ENCODE results near the gene NR1D2. TPM values are rescaled to one million over a fixed set of nuclear protein-coding genes. Genes with fewer than 3 reads are reported as not detected.
"Not testable (repeated sequence)": the region's sequence is repeated elsewhere in the genome, so short reads cannot be mapped to it uniquely, and the experiment has no call there.

Gene NR1D2
- total RNA-seq, 4 donors from 2014 or later, result 23.8 to 29.7 (median 25.1) TPM

DNA sequence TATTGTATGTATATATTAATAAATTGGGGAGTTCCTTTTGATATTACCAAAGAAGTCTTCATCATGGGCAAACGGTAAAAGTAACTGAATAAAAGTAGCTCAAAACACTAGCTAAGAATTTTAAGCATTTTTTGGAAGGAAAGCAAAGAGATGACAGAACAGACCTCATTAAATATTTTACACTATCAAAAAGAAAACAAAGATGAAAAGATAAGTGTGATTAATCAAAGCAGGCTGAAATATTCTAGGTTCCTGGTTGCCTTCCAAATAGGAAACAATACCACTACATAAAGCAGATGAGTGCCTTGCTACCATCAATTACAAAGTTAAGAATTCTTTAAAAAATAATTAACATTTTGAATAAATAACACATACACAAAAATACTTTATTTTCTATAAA is 31.9 kb upstream of the NR1D2 start:
- TF ChIP-seq, protein P1, sequence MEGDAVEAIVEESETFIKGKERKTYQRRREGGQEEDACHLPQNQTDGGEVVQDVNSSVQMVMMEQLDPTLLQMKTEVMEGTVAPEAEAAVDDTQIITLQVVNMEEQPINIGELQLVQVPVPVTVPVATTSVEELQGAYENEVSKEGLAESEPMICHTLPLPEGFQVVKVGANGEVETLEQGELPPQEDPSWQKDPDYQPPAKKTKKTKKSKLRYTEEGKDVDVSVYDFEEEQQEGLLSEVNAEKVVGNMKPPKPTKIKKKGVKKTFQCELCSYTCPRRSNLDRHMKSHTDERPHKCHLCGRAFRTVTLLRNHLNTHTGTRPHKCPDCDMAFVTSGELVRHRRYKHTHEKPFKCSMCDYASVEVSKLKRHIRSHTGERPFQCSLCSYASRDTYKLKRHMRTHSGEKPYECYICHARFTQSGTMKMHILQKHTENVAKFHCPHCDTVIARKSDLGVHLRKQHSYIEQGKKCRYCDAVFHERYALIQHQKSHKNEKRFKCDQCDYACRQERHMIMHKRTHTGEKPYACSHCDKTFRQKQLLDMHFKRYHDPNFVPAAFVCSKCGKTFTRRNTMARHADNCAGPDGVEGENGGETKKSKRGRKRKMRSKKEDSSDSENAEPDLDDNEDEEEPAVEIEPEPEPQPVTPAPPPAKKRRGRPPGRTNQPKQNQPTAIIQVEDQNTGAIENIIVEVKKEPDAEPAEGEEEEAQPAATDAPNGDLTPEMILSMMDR (IDR thresholded peaks at IDR 0.05), result no peak
- Histone ChIP-seq H3K9me3 (no peaks in the 10 kb centered on the region), H3K27me3 (no peaks in the 10 kb centered on the region), H3K4me3 (no peak overlapping the region), H3K27ac (no peak overlapping the region), H3K4me1 (peaks cover 0 to 14% (median 2%) of the 10 kb centered on the region in 4 donors), H3K36me3 (peaks cover 0 to 16% (median 0%) of the 10 kb centered on the region in 3 donors)
- no peak for DNase-seq

DNA sequence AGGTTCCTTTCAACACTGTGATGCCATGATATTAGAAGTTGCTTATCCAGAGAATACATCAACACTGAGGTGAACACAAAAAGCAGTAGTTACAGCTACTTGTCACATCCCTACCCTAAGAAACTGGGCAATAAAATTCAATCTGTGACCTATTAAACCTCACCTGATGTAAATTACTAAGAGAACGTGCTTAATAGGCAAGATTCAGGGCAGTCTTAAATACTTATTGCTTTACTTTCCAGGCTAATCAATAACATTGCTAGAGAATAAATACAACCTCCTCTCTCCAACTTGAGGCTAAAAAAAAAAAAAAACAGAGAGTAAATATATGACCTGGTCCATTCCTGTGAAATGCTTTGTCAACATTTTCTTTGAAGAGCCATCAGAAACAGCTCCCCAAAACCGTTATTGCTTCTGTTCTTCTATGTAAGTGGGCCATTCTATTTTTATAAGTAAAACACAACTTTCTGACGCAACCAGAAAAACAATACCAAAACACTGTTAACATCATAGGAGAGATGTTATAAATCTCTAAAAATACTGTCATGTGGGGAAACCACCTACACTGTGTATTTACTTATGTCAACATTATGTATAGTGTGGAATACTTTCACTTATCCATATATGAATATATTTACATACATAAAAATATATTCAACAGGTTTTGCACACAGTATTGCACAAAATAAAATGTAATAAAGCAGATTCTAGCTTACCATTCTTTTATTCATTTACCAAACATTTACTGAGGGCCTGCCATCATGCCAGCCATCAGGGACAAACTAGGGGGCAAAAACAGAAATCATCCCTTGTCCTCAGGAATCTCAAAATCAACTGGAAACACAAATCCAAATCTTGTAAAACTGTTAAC is 31.0 kb upstream of the NR1D2 start:
- no peaks in the 10 kb centered on the region for H3K9me3 ChIP-seq
- H3K27ac ChIP-seq, result no peak overlapping the region
- no peak for TF ChIP-seq POLR2A (IDR thresholded peaks at IDR 0.05)
- TF ChIP-seq, protein P1 (IDR thresholded peaks at IDR 0.05), result no peak

DNA sequence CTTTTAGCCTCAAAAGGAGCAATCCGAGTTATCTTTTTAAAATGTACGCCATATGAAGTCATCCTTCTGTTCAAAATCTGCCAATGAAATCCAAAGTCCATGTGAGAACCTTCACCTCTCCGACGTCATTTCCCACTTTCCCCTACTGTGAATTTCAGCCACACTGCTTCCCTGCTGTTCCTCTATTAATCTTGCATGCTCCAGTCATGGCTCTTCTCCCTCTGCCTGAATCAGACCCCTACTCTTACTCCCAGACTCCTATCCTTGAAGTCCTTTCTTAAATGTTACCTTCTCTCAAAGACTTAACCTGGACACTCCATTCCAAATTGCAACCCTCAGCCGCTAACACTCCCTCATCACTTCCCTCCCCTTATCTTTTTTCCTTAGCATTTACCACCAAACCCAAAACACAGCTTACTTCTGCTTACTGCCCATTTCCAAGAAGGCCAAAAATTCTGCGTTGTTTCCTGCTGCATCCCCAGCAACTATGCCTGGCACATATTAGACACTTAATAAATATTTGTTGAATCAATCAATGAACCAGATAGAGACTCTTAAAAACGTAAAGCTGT is 29.5 kb upstream of the NR1D2 start:
- Histone ChIP-seq H3K36me3 (peaks cover 0 to 25% (median 0%) of the 10 kb centered on the region in 3 donors), H3K4me1 (peaks cover 0 to 24% (median 6%) of the 10 kb centered on the region in 4 donors), H3K4me3 (peak overlapping the region in 2 of 4 donors; percentile 77 to 91), H3K9me3 (no peaks in the 10 kb centered on the region), H3K27ac (no peak overlapping the region), H3K27me3 (no peaks in the 10 kb centered on the region)
- no peak for DNase-seq
- TF ChIP-seq, protein P1 (IDR thresholded peaks at IDR 0.05), result no peak
- TF ChIP-seq POLR2A (IDR thresholded peaks at IDR 0.05), result no peak

More for the DNA sequence above, 31.0 kb upstream of the NR1D2 start:
- peaks cover 0 to 24% (median 0%) of the 10 kb centered on the region in 3 donors for H3K36me3 ChIP-seq
- DNase-seq, result no peak
- H3K4me3 ChIP-seq, result no peak overlapping the region
- H3K4me1 ChIP-seq, result peaks cover 0 to 23% (median 6%) of the 10 kb centered on the region in 4 donors
- H3K27me3 ChIP-seq, result no peaks in the 10 kb centered on the region

DNA sequence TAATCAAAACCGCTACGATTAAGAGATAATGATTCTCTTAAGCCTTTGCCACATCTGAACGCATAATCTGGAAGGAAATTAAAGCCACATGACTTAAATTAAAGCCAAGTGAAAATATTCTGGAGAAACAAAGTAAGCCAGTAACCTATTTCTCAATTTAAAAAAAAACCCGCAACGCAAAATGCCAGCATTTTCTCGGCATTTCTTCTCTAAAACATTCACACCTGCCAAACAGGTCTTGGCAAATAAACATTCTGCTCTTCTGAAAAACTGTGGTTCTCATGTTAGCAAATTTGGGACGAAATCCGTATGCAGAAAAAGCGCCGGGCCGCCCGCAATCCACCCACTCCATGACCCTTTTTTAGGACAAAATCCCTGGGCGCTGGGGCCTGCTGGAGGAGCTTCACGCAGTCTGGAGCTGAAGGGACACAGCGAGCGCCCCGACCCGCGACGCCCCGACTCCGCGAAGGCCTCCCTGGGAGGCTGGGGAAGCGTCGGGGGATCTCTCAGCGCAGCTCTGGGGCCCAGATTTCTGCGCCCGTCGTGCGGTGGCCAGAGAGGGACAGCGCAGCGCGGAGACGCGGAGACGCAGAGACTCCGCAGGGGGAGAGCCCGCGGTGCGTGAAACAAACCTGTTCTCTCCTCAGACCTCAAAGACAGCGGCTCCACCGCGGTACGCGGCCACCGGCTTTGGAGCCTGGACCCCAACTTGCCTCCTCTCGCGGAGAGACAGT is 28.8 kb upstream of the NR1D2 start:
- Histone ChIP-seq H3K27ac (peak overlapping the region; percentile 94 to 98 (median 95)), H3K4me3 (peak overlapping the region; percentile 77 to 91 (median 88)), H3K27me3 (no peaks in the 10 kb centered on the region), H3K36me3 (peaks cover 0 to 25% (median 0%) of the 10 kb centered on the region in 3 donors), H3K4me1 (peaks cover 0 to 24% (median 6%) of the 10 kb centered on the region in 4 donors), H3K9me3 (no peaks in the 10 kb centered on the region)
- DNase-seq, result no peak
- TF ChIP-seq, protein P1 (IDR thresholded peaks at IDR 0.05), result no peak
- no peak for TF ChIP-seq POLR2A (IDR thresholded peaks at IDR 0.05)

DNA sequence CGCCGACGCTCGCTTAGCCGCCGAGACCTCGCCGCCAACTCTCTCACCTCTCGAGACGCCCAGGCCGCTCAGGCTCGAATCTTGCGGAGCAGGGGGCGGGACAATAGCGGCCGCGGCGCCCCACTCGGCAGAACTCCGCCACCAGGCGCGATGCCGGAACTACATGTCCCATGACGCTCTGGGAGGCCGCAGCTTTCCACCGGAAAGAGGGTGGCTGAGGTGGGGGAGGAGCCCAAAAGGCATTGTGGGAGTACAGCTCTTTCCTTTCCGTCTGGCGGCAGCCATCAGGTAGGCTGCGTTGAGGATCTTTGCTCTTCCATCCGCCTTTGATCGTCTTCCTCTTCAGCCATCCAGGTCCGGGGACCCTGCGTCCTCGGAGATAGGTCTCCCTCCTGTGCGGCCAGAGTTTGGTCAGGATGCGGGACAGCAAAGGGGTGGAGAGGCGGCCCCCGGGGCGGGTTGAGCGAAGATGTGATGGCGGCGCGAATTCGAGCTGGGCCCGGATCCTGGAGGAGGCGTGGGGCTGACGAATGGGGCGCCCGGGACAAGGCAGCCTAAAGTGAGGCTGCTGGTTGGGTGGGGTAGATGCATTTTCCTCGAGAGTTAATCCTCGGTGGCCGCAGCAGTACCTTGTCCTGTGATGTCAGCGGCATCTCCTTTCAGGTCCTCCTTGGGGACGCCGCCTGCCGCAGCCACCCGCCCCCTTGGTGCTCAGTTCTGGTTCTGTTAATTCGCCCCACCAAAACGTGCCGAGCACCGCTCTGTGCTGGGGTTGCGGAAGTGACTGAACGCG is 28.0 kb upstream of the NR1D2 start, which contains the start of the genes NKIRAS1 and RPL15:
TSS of gene NKIRAS1 (minus strand) at position 105 of the 793 bp plus-strand sequence. CDS start 6,086 bp downstream, outside the sequence.
TSS of gene RPL15 (plus strand) at position 247 of the 793 bp plus-strand sequence. CDS start 728 bp downstream, outside the sequence.
- H3K4me1 ChIP-seq, result peaks cover 0 to 24% (median 6%) of the 10 kb centered on the region in 4 donors
- no peaks in the 10 kb centered on the region for H3K27me3 ChIP-seq

DNA sequence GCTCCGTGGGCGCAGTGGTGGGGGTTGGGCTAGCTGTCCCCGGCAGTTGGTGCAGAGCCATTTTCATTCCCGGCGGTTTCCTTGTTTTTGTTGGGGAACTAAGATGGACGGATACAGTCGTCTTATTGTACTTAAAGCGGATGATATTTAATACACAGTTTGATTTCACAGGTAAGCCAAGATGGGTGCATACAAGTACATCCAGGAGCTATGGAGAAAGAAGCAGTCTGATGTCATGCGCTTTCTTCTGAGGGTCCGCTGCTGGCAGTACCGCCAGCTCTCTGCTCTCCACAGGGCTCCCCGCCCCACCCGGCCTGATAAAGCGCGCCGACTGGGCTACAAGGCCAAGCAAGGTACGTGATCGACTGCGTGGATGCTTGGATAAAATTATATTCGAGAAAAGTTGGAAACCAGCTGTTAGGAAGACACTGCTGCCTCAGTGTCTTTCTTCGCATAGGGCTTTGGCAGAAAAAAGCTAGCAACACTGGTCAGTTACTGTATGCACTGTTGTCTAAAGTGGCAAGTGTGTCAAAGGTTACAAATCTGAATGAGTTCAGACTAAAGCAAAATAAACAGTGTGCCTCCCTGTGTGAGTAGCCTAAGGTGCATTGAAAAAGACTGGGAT is 27.3 kb upstream of the NR1D2 start:
- H3K27ac ChIP-seq, result peak overlapping the region; percentile 94 to 98 (median 95)
- peaks cover 0 to 25% (median 0%) of the 10 kb centered on the region in 3 donors for H3K36me3 ChIP-seq
- peaks cover 0 to 24% (median 6%) of the 10 kb centered on the region in 4 donors for H3K4me1 ChIP-seq
- DNase-seq, H3K27me3 ChIP-seq, H3K9me3 ChIP-seq: not testable (repeated sequence)
- peak overlapping the region; percentile 77 to 91 (median 88) for H3K4me3 ChIP-seq

More for the DNA sequence above, 28.0 kb upstream of the NR1D2 start, which contains the start of the genes NKIRAS1 and RPL15:
- peak within 1 kb of the TSS; percentile 77 to 91 (median 88) for H3K4me3 ChIP-seq
- H3K27ac ChIP-seq, result peak within 1 kb of the TSS; percentile 94 to 98 (median 95)
- H3K9me3 ChIP-seq, result no peaks in the 10 kb centered on the region
- TF ChIP-seq POLR2A (IDR thresholded peaks at IDR 0.05), result peak; percentile 92 to 96
- TF ChIP-seq, protein P1 (IDR thresholded peaks at IDR 0.05), result peak; percentile 35 to 88 (median 75)
- peaks cover 0 to 25% (median 0%) of the 10 kb centered on the region in 3 donors for H3K36me3 ChIP-seq
- DNase-seq, result peak; percentile 96 to 99 (median 96)

DNA sequence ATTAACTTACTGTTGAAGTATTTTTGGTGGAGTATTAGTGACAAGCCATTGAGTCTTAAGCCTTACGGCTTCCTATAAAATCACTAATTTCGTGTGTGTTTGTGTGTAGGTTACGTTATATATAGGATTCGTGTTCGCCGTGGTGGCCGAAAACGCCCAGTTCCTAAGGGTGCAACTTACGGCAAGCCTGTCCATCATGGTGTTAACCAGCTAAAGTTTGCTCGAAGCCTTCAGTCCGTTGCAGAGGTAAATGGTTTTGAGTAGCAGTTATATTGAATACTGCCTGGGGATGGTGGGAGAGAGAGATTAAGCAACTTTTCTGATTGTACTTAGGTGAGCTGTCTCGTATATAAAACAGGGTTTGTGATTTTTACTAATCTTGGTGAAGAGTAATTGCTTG is 26.8 kb upstream of the NR1D2 start:
- Histone ChIP-seq H3K27ac (peak overlapping the region; percentile 94 to 98 (median 95)), H3K36me3 (peaks cover 0 to 25% (median 0%) of the 10 kb centered on the region in 3 donors), H3K4me1 (peaks cover 0 to 24% (median 6%) of the 10 kb centered on the region in 4 donors), H3K4me3 (peak overlapping the region; percentile 77 to 91 (median 88))
- not testable (repeated sequence) for DNase-seq, H3K9me3 ChIP-seq, H3K27me3 ChIP-seq

All from Peyer's patch (tissue), 4 donors.